NCI-H146 treated with DMSO at 0.1 percent for 48 hours (cell line): ENCODE results near the gene CRKL.

Experiments
- DNase-seq: peaks from one replicate; lab custom pipeline; 2025; ENCODE audit not compliant: unreplicated experiment; lab: John Stamatoyannopoulos, UW

The CRKL gene

DNA sequence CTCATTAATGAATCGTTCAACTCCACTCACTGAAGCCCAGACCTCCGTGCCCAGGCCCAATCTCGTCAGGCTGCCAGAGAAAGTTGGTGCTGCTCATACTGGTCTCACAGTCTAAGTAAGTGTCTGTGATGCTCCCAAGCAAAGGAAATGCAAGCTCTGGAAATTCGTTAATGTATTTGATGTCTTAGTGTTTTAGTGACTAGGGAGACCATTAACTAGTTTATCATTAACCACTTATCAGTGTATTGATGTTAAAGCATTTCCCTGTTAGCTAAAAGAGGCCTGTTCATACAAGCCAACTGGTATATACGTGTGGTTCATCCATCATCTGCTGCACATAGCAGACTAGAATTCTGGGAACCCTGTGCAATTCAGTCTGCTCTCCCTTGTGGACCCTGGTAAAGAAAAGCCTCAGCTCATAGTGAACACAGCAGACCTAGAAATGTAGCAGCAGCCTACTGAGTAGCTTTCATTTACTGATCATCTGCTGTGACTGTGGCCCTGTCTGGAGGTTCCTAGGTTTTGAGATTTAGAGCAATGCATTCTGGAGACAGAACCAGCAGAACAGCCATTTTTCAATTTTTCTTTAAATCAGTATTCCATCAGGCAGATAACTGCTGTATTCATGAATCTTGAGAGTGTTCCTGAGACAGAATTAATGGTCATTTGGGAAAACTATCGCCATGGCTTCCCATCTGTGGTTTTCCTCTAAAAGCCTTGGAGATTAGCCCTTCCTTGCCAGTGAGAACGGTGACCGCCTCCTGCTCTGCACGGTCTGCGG, 34.1 kb downstream of the CRKL start:
- DNase-seq = no peak

- DNase-seq = no peak
Measured at GRCh38 chr22:20951932-20952380, 34.7 kb downstream of the CRKL start.

GRCh38 chr22:20952544-20953341, 35.5 kb downstream of the CRKL start:
- DNase-seq = peak; percentile 22

GRCh38 chr22:20953342-20953608, 36.1 kb downstream of the CRKL start:
- no peak for DNase-seq

- no peak for DNase-seq
Measured at GRCh38 chr22:20953668-20954500, 36.7 kb downstream of the CRKL start.

GRCh38 chr22:20955548-20955947, 38.3 kb downstream of the CRKL start:
- no peak for DNase-seq

- no peak for DNase-seq
Measured at GRCh38 chr22:20956258-20957101, 39.3 kb downstream of the CRKL start.

DNA sequence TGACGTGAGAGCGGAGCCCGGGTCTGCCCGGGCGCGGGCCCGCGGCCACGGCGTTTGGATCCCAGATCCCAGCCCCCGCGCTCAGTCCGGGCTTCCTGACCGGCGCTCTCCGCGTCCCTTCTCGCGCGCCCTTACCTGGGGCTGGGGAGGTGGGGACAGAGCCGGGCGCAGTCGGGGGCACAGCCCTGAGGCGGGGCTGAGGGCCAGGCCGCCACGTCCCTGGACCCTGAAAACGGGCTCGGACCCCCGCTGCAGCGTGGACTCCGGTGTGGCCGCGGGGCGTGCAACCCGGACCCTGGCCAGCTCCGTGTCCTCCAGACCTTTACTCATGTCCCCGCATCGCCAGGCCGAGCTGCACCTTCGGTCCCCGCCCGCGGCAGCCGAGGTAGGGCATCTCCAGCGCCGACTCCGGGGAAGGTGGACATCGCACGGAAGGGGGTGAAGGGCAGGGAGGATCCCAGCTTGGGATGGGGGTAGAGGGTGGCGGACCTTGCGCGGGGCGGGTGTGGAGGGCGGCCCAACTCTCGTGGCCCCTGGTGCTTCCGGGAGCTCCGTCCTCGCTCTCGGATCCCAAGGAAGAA, 40.0 kb downstream of the CRKL start:
- DNase-seq = no peak

GRCh38 chr22:20957683-20958431, 40.6 kb downstream of the CRKL start:
- DNase-seq = no peak

- no peak for DNase-seq
Measured at GRCh38 chr22:20959578-20960461, 42.6 kb downstream of the CRKL start.

DNA sequence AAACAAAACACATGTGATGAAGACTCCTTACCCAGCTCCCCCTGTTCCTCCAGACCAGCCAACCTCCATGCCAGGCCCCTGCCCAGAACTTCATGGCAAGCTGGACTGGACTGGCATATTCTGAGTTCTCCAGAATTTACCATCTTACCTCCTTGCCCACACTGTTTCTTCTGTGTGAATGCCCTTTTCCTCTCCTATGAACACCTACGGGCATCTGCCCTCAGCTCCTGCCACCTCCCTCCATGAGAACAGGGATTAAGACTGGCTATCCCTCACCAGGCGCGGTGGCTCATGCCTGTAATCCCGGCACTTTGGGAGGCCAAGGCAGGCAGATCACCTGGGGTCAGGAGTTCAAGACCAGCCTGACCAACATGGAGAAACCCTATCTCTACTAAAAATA, 43.4 kb downstream of the CRKL start:
- DNase-seq = no peak

GRCh38 chr22:20962491-20962945, 45.3 kb downstream of the CRKL start:
- no peak for DNase-seq

DNA sequence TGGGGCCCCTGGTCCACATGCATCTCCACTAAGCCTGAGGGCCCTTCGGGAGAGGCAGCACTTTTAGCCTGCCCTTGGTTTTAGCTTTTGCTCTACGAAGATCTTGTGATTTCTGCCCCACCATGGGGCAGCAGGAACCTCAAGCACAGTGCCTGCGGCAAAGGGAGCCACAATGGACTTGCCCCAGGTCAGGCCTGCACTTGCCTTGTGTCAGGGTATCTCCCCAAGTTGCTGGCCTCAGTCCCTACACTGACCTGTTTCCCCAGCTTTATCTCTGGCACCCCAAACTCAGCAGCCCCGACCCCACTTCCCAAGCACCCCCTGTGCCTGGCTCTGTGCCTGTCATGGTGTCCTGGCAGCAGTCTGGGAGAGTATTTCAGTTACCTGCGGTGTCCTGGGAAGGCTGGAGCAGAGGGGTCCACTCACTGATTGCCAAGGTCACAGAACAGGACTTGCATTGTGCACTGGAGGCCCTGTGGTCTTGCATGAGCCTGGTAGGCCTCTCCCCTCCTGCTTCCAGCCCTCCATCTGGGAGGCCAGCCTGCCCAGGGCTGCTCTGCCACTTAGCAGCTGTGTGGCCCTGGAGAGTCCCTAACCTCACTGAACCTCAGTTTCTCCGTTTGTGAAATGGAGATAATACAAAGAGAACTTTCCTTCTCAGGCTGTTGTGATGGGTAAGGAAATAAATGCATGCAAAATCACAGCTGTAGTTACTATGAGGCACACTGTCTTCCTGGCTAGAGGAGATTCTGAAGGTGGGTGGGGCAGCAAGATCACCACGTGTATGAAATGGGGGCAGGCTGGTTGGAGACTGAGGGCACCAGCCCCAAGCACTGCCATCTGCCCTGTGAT, 46.2 kb downstream of the CRKL start:
- no peak for DNase-seq

DNA sequence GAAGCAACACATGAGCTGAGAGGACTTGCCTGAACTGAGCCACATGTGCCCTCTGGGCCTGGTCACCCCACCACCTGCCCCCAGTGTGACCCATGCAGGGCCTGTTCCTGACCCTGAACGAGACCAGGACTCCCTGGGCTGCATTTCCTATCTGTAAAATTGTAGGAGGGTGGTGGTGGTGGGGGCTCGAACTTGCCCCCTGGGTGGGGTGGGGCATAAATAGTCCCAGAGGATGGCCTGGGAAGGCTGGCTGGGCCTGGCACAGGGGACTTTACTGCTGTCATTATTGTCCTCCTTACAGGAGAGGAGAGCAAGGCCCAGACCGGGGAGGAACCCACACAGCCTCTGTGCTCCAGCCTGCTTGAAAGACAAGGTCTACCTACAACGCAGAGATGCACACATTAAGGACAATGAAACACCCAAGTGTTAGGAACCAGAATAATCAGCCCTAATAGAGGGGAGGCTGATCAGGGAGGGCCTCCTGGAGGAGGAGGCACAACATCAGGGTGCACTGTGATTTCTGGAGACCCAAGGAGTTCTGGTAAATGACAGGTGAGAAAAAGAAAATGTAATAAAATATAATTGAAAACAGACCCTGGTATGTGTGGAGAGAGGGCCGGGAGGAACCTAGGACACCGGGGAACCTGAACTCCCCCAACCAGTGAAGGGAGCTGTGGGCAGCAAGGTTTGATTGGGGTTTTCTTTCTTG, 47.0 kb downstream of the CRKL start:
- DNase-seq = no peak

- DNase-seq = no peak
Measured at GRCh38 chr22:20964799-20965103, 47.5 kb downstream of the CRKL start.

DNA sequence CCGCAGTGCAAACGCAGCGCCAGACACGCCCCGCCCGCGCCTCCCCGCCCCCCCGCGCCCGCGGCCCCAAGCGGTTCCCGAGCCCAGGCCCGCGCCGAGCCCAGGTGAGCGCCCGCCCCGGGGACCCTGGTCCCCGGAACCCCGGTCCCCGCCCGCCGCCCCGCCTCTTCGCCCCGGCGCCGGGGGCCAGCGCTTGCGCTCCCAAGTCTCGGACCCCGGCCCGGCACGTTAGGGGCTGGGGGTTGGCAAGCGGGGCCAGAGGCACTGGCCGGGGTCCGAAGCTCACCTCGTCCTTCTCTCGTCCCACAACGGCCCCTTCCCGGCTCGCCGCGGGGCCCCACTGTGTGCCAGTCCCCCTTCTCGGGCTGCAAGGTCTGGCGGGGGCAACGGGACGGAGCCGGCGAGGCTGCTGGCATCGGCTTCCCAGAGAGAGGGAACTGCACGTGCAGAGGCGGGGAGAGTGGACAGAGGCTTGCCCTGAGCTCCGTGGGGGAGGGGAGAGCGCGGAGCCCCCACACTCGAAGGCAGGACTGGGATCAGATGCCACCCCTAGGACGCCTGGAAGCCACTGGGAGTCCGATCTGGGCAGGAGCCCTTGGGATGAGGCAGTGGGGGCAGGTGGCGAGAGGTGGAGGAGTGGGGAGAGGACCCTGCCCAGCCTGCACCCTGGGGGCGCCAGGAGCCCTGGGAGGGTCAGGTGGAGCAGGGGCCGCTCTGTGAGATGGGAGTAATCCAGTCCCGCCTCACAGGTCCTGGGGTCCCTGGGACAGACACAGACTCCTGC, 48.1 kb downstream of the CRKL start:
- DNase-seq = no peak
